Karpas-422 (cell line): ENCODE measurements around the gene TGOLN2. TPM values are rescaled to one million over a fixed set of nuclear protein-coding genes. Genes with fewer than 3 reads are reported as not detected.
"Not testable (repeated sequence)": the region's sequence is repeated elsewhere in the genome, so short reads cannot be mapped to it uniquely, and the experiment has no call there.

ENCODE experiments used
- DNase-seq: peaks from one replicate; pipeline ENCODE4 v3.0.0-alpha.2; 2015
- H2AFZ ChIP-seq: fragments of 200-600 bp; sonication (generic); 2 replicates; pipeline ENCODE4 v1.6.1; 2014; ENCODE audit warnings: antibody characterized with exemption, low read length, mixed read lengths
- H3K27ac ChIP-seq: fragments of 200-600 bp; sonication (generic); 2 replicates; pipeline ENCODE4 v1.5.1; 2014; ENCODE audit warnings: mild to moderate bottlenecking, low read length, moderate library complexity
- H3K27me3 ChIP-seq: fragments of 200-600 bp; sonication (generic); 2 replicates; pipeline ENCODE4 v1.6.1; 2014; ENCODE audit warnings: low read length, mixed read lengths
- H3K36me3 ChIP-seq: fragments of 200-600 bp; sonication (generic); 2 replicates; pipeline ENCODE4 v1.6.1; 2014; ENCODE audit warnings: low read length, mixed read lengths; ENCODE audit not compliant: insufficient read depth
- H3K4me1 ChIP-seq: fragments of 200-600 bp; sonication (generic); 2 replicates; pipeline ENCODE4 v1.6.1; 2014; ENCODE audit warnings: mild to moderate bottlenecking, low read length, mixed read lengths
- H3K4me2 ChIP-seq: fragments of 200-600 bp; sonication (generic); 2 replicates; pipeline ENCODE4 v1.6.1; 2014; ENCODE audit warnings: low read length, low read depth, mild to moderate bottlenecking; ENCODE audit not compliant: poor library complexity, severe bottlenecking
- H3K4me3 ChIP-seq: fragments of 200-600 bp; sonication (generic); 2 replicates; pipeline ENCODE4 v1.5.1; 2014; ENCODE audit warnings: mild to moderate bottlenecking, antibody characterized with exemption, low read length, mixed read lengths
- H3K79me2 ChIP-seq: fragments of 200-600 bp; sonication (generic); 2 replicates; pipeline ENCODE4 v1.6.1; 2014; ENCODE audit warnings: mild to moderate bottlenecking, low read length, mixed read lengths
- H3K9ac ChIP-seq: fragments of 200-600 bp; sonication (generic); 2 replicates; pipeline ENCODE4 v1.6.0; 2014; ENCODE audit warnings: low read length
- H3K9me2 ChIP-seq: fragments of 200-600 bp; sonication (generic), shearing (Covaris generic); replicated peaks from 2 replicates; pipeline ENCODE4 v1.6.0; 2014; ENCODE audit warnings: mild to moderate bottlenecking, low read length, moderate library complexity; ENCODE audit not compliant: insufficient read depth
- H3K9me3 ChIP-seq: fragments of 300-700, 200-600 bp; sonication (generic); 2 replicates; pipeline ENCODE4 v1.6.1; 2014; ENCODE audit warnings: low read length, mixed read lengths
- H4K20me1 ChIP-seq: fragments of 200-600 bp; sonication (generic); 2 replicates; pipeline ENCODE4 v1.6.1; 2014; ENCODE audit warnings: mild to moderate bottlenecking, antibody characterized with exemption, low read length, low read depth; ENCODE audit not compliant: insufficient read depth
- total RNA-seq: library from RNA; depleted of rRNA; stranded (reverse); fragments of >200 nt; shearing (Covaris generic); gene quantifications from 2 replicates; pipeline ENCODE4 v1.2.3, GENCODE V29; 2014; ENCODE audit warnings: low replicate concordance

TGOLN2 gene
- total RNA-seq, 1 experiment from 2014 or later: 130 TPM

GRCh38 chr2:85323351-85323987 is 4.3 kb downstream of the TGOLN2 start:
- Histone ChIP-seq H3K27ac (no peak overlapping the region), H3K4me1 (peaks cover 35% of the 10 kb centered on the region), H2AFZ (no peak overlapping the region), H3K9me2 (no peaks in the 10 kb centered on the region), H4K20me1 (peaks cover 76% of the 10 kb centered on the region), H3K79me2 (peaks cover 84% of the 10 kb centered on the region), H3K27me3 (no peaks in the 10 kb centered on the region), H3K4me3 (no peak overlapping the region), H3K9ac (no peak overlapping the region), H3K9me3 (no peaks in the 10 kb centered on the region), H3K4me2 (no peak overlapping the region), H3K36me3 (peaks cover 75% of the 10 kb centered on the region)
- DNase-seq: no peak

- H3K9me3 ChIP-seq: no peaks in the 10 kb centered on the region
These were observed 8.0 kb downstream of the TGOLN2 start for GRCh38 chr2:85319796-85320195.

GRCh38 chr2:85318222-85319074 is 9.3 kb downstream of the TGOLN2 start:
- H3K4me2 ChIP-seq: no peak overlapping the region
- H2AFZ ChIP-seq: no peak overlapping the region
- no peaks in the 10 kb centered on the region for H3K27me3 ChIP-seq
- no peaks in the 10 kb centered on the region for H3K9me3 ChIP-seq
- H3K36me3 ChIP-seq: peaks cover 56% of the 10 kb centered on the region
- peaks cover 42% of the 10 kb centered on the region for H3K79me2 ChIP-seq
- no peak overlapping the region for H3K27ac ChIP-seq
- no peak for DNase-seq
- no peak overlapping the region for H3K9ac ChIP-seq
- H3K4me1 ChIP-seq: peaks cover 10% of the 10 kb centered on the region
- peaks cover 60% of the 10 kb centered on the region for H4K20me1 ChIP-seq
- H3K9me2 ChIP-seq: no peaks in the 10 kb centered on the region
- no peak overlapping the region for H3K4me3 ChIP-seq

More at GRCh38 chr2:85319796-85320195, 8.0 kb downstream of the TGOLN2 start:
- peaks cover 17% of the 10 kb centered on the region for H3K4me1 ChIP-seq
- H4K20me1 ChIP-seq: peaks cover 66% of the 10 kb centered on the region
- H3K9me2 ChIP-seq: no peaks in the 10 kb centered on the region
- H2AFZ ChIP-seq: no peak overlapping the region
- no peak overlapping the region for H3K4me2 ChIP-seq
- no peak overlapping the region for H3K9ac ChIP-seq
- H3K27ac ChIP-seq: no peak overlapping the region
- H3K27me3 ChIP-seq: no peaks in the 10 kb centered on the region
- DNase-seq: no peak
- H3K4me3 ChIP-seq: no peak overlapping the region
- peaks cover 54% of the 10 kb centered on the region for H3K79me2 ChIP-seq
- peaks cover 67% of the 10 kb centered on the region for H3K36me3 ChIP-seq

GRCh38 chr2:85315921-85316320 is 11.9 kb downstream of the TGOLN2 start:
- H3K4me2 ChIP-seq, H3K4me3 ChIP-seq, H3K9ac ChIP-seq, H3K27me3 ChIP-seq, H3K9me3 ChIP-seq, H3K9me2 ChIP-seq, DNase-seq, H2AFZ ChIP-seq, H3K27ac ChIP-seq, H3K4me1 ChIP-seq: not testable (repeated sequence)
- H4K20me1 ChIP-seq: peaks cover 43% of the 10 kb centered on the region
- H3K36me3 ChIP-seq: peaks cover 32% of the 10 kb centered on the region
- H3K79me2 ChIP-seq: peaks cover 17% of the 10 kb centered on the region

- Histone ChIP-seq H3K27me3 (no peaks in the 10 kb centered on the region), H3K27ac (no peak overlapping the region), H3K9me2 (no peaks in the 10 kb centered on the region), H2AFZ (no peak overlapping the region), H3K9ac (no peak overlapping the region), H3K4me1 (peaks cover 12% of the 10 kb centered on the region), H3K4me2 (no peak overlapping the region), H3K4me3 (no peak overlapping the region), H3K79me2 (peaks cover 6% of the 10 kb centered on the region), H3K36me3 (peaks cover 22% of the 10 kb centered on the region), H4K20me1 (peaks cover 41% of the 10 kb centered on the region), H3K9me3 (no peaks in the 10 kb centered on the region)
- no peak for DNase-seq
These were observed 12.9 kb downstream of the TGOLN2 start for GRCh38 chr2:85314884-85315242.

- Histone ChIP-seq H3K79me2 (no peaks in the 10 kb centered on the region), H3K9me2 (no peaks in the 10 kb centered on the region), H3K27ac (no peak overlapping the region), H2AFZ (no peak overlapping the region), H3K4me2 (no peak overlapping the region), H3K27me3 (no peaks in the 10 kb centered on the region), H3K36me3 (peaks cover 5% of the 10 kb centered on the region), H3K4me3 (no peak overlapping the region), H3K4me1 (peaks cover 18% of the 10 kb centered on the region), H3K9me3 (no peaks in the 10 kb centered on the region), H4K20me1 (peaks cover 35% of the 10 kb centered on the region), H3K9ac (no peak overlapping the region)
- peak; percentile 41 for DNase-seq
These were observed 15.4 kb downstream of the TGOLN2 start for GRCh38 chr2:85312404-85312803.

GRCh38 chr2:85310330-85310729 is 17.5 kb downstream of the TGOLN2 start:
- Histone ChIP-seq H3K27ac (no peak overlapping the region), H3K4me1 (peaks cover 28% of the 10 kb centered on the region), H3K9ac (no peak overlapping the region), H3K36me3 (no peaks in the 10 kb centered on the region; the same call in 1 of the 2 replicates), H3K4me3 (no peak overlapping the region), H3K9me2 (no peaks in the 10 kb centered on the region), H3K27me3 (no peaks in the 10 kb centered on the region), H3K4me2 (peak overlapping the region; percentile 3), H3K79me2 (no peaks in the 10 kb centered on the region), H3K9me3 (no peaks in the 10 kb centered on the region), H2AFZ (no peak overlapping the region), H4K20me1 (peaks cover 31% of the 10 kb centered on the region; the same call in 1 of the 2 replicates)
- DNase-seq: peak; percentile 66

- Histone ChIP-seq H3K79me2 (no peaks in the 10 kb centered on the region), H3K9ac (no peak overlapping the region), H3K4me2 (peak overlapping the region; percentile 3), H3K36me3 (no peaks in the 10 kb centered on the region; the same call in 1 of the 2 replicates), H3K4me3 (no peak overlapping the region), H3K9me2 (no peaks in the 10 kb centered on the region), H3K27me3 (no peaks in the 10 kb centered on the region), H3K4me1 (peaks cover 28% of the 10 kb centered on the region), H2AFZ (no peak overlapping the region), H4K20me1 (peaks cover 28% of the 10 kb centered on the region; the same call in 1 of the 2 replicates), H3K9me3 (no peaks in the 10 kb centered on the region), H3K27ac (no peak overlapping the region)
- no peak for DNase-seq
These were observed 18.0 kb downstream of the TGOLN2 start for GRCh38 chr2:85309699-85310321.
